NCI-H2227 (cell line): Measurements from ENCODE around the gene HGS.
"Not testable (repeated sequence)": the region's sequence is repeated elsewhere in the genome, so short reads cannot be mapped to it uniquely, and the experiment has no call there.

Experiments used
- DNase-seq: peaks from one replicate; lab custom pipeline; 2025; ENCODE audit not compliant: unreplicated experiment; lab: John Stamatoyannopoulos, UW

The HGS gene

GRCh38 chr17:81717049-81717765 lies 33.4 kb downstream of the HGS start:
- no peak for DNase-seq

DNA sequence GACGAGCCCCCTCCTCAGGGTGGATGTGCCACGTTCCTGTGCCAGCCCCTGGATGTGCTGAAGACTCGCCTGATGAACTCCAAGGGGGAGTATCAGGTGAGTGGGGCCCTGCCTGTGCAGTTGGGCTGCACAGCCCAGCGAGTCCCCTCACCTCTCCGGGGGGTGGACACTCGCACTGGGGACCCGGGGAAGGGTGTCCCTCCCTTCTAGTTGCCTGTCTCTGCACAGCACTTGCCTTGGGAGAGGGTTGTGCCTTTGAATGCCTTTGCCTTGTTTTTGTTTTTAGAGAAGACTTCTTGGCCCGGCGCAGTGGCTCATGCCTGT lies 33.9 kb downstream of the HGS start:
- DNase-seq, result no peak

GRCh38 chr17:81719410-81720266 lies 35.8 kb downstream of the HGS start:
- DNase-seq, result no peak

- DNase-seq, result no peak
Observed at GRCh38 chr17:81720267-81721071, 36.7 kb downstream of the HGS start.

DNA sequence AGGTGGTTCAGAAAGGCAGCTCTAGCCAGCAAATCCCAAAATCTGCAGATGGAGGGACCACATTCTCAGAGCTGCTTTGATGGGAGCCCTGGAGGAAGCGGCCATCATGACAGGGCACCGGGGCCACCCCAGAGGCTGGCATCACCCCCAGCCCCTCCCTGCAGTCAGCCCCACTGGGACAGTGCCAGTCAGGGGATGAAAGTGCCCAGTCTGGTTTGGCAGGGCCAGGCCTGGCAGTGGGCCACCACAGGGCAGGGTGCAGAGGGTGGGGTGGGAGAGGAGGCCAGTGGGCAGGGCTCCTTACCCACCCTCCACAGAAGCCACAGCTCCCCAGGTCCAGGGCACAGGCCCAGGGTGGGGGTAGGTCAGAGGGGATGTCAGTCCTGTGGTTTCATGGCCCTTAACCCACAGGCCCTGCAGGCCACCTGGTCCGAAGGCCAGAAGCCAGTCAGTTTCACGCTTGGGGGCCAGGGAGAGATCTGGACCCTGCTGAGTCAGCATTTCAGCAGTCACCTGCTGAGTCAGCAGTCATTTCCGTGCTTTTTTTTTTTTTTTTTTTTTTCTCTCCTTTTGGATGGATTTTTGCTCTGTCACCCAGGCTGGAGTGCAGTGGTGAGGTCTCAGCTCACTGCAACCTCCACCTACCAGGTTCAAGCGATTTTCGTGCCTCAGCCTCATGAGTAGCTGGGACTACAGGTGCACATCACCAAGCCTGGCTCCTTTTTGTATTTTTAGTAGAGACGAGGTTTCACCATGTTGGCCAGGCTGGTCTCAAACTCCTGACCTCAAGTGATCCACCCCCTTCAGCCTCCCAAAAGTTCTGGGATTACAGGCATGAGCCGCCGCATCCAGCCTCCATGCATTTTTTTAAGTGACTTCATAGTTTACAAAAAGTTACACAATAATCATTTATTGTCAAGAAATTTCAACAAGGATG lies 38.6 kb downstream of the HGS start:
- DNase-seq, result no peak

- peak; percentile 45 for DNase-seq
Observed at GRCh38 chr17:81723651-81724209, 39.9 kb downstream of the HGS start.

- no peak for DNase-seq
Observed at GRCh38 chr17:81725439-81725838, 41.6 kb downstream of the HGS start.

DNA sequence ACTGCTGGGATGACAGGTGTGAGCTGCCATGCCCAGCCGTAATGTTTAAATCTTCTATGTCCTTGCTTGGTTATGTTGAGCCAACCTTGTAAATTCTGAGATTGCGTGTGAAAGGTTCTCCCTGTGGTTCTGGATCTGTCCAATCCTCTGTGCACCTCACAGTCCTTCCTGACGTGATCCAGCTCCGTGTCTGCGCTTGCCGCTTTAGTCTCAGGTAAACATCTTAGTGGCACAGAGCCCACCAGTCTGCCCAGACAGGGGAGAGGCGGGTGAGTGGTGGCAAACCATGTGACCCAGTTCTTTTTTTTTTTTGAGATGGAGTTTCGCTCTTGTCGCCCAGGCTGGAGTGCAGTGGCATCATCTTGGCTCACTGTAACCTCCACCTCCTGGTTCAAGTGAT lies 42.2 kb downstream of the HGS start:
- no peak for DNase-seq

GRCh38 chr17:81727324-81728031 lies 43.7 kb downstream of the HGS start:
- DNase-seq, result no peak

DNA sequence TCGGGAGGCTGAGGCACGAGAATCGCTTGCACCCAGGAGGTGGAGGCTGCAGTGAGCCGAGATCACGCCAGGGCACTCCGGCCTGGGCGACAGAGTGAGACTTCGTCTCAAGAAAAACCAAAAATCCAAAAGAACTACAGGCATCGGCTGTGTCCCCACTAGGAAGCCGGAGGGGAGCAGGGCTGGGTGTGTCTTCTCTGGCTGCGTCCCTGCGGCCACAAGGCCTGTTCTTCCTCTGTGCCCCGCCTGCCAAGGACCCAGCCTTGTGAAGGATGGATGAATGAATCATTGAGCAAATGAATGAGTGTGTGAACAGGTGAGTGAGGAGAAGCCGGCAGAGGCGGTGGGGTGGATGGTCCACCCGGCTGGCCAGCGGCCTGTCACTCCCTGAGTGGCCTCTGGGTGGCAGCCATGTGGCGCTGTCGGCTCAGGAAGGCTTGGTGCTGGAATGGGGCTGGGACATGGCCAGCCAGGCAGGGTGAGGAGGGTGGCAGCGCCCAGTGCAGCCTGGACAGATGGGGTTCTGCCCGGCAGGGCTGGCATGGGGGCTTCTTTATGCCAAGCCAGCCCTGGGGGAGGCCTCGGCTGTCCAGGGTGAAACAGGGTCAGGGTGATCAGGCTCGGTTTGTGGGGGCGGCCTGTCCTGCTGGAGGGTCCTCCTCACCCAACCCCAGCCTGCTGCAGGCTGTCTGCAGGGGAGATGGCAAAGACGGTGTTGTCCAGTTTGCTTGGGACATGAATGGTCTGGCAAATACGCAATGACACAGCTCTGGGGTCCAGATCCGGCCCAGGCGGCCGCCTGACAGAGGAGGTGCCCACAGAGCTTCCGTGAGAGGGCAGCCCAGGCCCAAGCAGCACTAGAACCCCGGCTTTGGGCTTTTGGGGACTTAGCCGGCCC lies 49.9 kb downstream of the HGS start:
- peak; percentile 83 for DNase-seq

DNA sequence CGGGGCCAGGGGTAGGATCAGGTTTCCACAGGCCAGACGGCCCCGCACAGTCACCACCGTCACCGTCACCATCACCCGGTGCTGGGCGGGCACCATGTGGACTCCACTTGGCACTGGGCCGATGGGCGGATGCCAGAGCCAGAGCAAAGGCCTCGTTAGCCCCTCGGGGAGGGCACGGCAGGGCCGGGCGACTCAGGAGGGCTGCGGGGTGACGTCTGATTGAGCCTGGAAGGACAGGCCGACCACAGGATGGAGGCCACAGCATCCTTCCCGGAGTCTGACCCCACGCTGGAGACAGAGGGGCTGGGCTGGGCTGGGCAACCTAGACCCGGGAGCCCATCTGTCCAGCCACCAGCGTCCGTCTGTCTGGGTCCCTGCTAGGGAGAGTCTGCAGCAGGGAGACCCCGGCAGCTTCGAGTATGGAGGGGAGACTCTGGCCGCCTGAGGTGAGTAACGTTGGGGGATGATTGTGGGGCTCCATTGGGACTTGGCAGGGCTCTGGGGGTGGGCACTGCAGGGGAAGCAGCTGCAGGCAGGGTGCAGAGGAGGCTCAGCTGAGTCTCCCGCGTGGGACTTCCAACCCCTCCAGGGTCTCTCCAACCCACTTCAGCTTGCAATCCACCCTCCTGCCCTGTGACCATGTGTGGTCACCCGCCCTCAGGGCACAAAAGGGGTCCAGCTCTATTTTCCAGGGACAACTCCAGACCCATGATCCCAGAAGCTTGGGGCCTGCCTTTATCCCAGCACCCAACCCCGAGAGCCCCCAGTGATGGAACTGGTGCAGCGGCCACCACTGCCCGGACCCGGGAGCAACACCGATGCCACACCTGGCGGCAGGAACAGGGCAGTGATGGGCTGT lies 50.8 kb downstream of the HGS start:
- DNase-seq, result no peak

- DNase-seq, result peak; percentile 60
Observed at GRCh38 chr17:81735264-81736102, 51.7 kb downstream of the HGS start.

GRCh38 chr17:81737947-81738800 lies 54.4 kb downstream of the HGS start:
- DNase-seq, result no peak

GRCh38 chr17:81738801-81739393 lies 55.1 kb downstream of the HGS start:
- no peak for DNase-seq

DNA sequence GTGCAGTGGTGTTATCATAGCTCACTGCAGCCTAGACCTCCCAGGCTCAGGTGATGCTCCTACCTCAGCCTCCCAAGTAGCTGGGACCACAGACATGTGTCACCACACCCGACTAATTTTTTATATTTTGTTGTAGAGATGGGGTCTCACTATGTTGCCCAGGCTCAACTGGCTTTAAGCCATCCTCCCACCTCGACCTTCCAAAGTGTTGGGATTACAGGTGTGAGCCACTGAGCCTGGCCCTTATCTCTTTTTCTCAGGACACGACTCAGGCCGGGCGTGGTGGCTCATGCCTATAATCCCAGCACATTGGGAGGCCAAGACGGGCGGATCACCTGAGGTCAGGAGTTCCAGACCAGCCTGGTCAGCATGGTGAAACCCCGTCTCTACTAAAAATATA lies 55.8 kb downstream of the HGS start:
- not testable (repeated sequence) for DNase-seq
